ENCODE results near the gene AJAP1.
"Not testable (repeated sequence)": the region's sequence is repeated elsewhere in the genome, so short reads cannot be mapped to it uniquely, and the experiment has no call there.

Gene AJAP1

GRCh38 chr1:4653796-4654725, at the start of gene AJAP1:
Gene AJAP1, plus strand, starts transcription at chr1:4654609. Its CDS starts 817 bp downstream, at chr1:4655426.
- Mint-ChIP-seq H3K4me1 (ENCODE audit: low read depth) (peaks cover 3% of the 10 kb centered on the region), H3K27me3 (ENCODE audit: low read depth) (peaks cover 48% of the 10 kb centered on the region), H3K9me3 (no peaks in the 10 kb centered on the region), H3K36me3 (ENCODE audit: low read depth) (no peaks in the 10 kb centered on the region), H3K27ac (no peak within 1 kb of the TSS), H3K4me3 (no peak within 1 kb of the TSS)

GRCh38 chr1:4605158-4605557, 49.3 kb upstream of the AJAP1 start:
- H3K4me3 Mint-ChIP-seq, result no peak overlapping the region
- peaks cover 7% of the 10 kb centered on the region for H3K9me3 Mint-ChIP-seq
- no peaks in the 10 kb centered on the region for H3K36me3 Mint-ChIP-seq (ENCODE audit: low read depth)
- H3K4me1 Mint-ChIP-seq (ENCODE audit: low read depth), result no peaks in the 10 kb centered on the region
- peaks cover 4% of the 10 kb centered on the region for H3K27me3 Mint-ChIP-seq (ENCODE audit: low read depth)
- H3K27ac Mint-ChIP-seq, result no peak overlapping the region

- H3K4me3 Mint-ChIP-seq, result no peak overlapping the region
- H3K4me1 Mint-ChIP-seq (ENCODE audit: low read depth), result no peaks in the 10 kb centered on the region
- no peak overlapping the region for H3K27ac Mint-ChIP-seq
- H3K27me3 Mint-ChIP-seq (ENCODE audit: low read depth), result peaks cover 2% of the 10 kb centered on the region
- H3K9me3 Mint-ChIP-seq, result peaks cover 18% of the 10 kb centered on the region
- no peaks in the 10 kb centered on the region for H3K36me3 Mint-ChIP-seq (ENCODE audit: low read depth)
Measured at GRCh38 chr1:4611563-4612341, 42.7 kb upstream of the AJAP1 start.

- Mint-ChIP-seq H3K27ac (no peak overlapping the region), H3K27me3 (ENCODE audit: low read depth) (no peaks in the 10 kb centered on the region), H3K4me1 (ENCODE audit: low read depth) (no peaks in the 10 kb centered on the region), H3K36me3 (ENCODE audit: low read depth) (no peaks in the 10 kb centered on the region), H3K9me3 (peaks cover 18% of the 10 kb centered on the region), H3K4me3 (no peak overlapping the region)
Measured at GRCh38 chr1:4612991-4613390, 41.4 kb upstream of the AJAP1 start.

GRCh38 chr1:4613606-4614370, 40.6 kb upstream of the AJAP1 start:
- no peak overlapping the region for H3K4me3 Mint-ChIP-seq

GRCh38 chr1:4614371-4615137, 39.9 kb upstream of the AJAP1 start:
- H3K4me1 Mint-ChIP-seq (ENCODE audit: low read depth), result no peaks in the 10 kb centered on the region
- peaks cover 13% of the 10 kb centered on the region for H3K9me3 Mint-ChIP-seq
- no peak overlapping the region for H3K4me3 Mint-ChIP-seq
- no peaks in the 10 kb centered on the region for H3K36me3 Mint-ChIP-seq (ENCODE audit: low read depth)
- no peak overlapping the region for H3K27ac Mint-ChIP-seq
- H3K27me3 Mint-ChIP-seq (ENCODE audit: low read depth), result no peaks in the 10 kb centered on the region

More at GRCh38 chr1:4613606-4614370, 40.6 kb upstream of the AJAP1 start:
- peaks cover 13% of the 10 kb centered on the region for H3K9me3 Mint-ChIP-seq
- no peaks in the 10 kb centered on the region for H3K4me1 Mint-ChIP-seq (ENCODE audit: low read depth)
- no peaks in the 10 kb centered on the region for H3K27me3 Mint-ChIP-seq (ENCODE audit: low read depth)
- H3K27ac Mint-ChIP-seq, result no peak overlapping the region
- H3K36me3 Mint-ChIP-seq (ENCODE audit: low read depth), result no peaks in the 10 kb centered on the region

- H3K9me3 Mint-ChIP-seq, result peaks cover 11% of the 10 kb centered on the region
Measured at GRCh38 chr1:4615138-4615470, 39.3 kb upstream of the AJAP1 start.

GRCh38 chr1:4615501-4615900, 38.9 kb upstream of the AJAP1 start:
- H3K27me3 Mint-ChIP-seq (ENCODE audit: low read depth), result no peaks in the 10 kb centered on the region
- no peak overlapping the region for H3K27ac Mint-ChIP-seq
- no peaks in the 10 kb centered on the region for H3K4me1 Mint-ChIP-seq (ENCODE audit: low read depth)
- H3K36me3 Mint-ChIP-seq (ENCODE audit: low read depth), result no peaks in the 10 kb centered on the region
- H3K4me3 Mint-ChIP-seq, result no peak overlapping the region
- H3K9me3 Mint-ChIP-seq, result peaks cover 7% of the 10 kb centered on the region

More at GRCh38 chr1:4615138-4615470, 39.3 kb upstream of the AJAP1 start:
- Mint-ChIP-seq H3K4me3 (no peak overlapping the region), H3K36me3 (ENCODE audit: low read depth) (no peaks in the 10 kb centered on the region), H3K4me1 (ENCODE audit: low read depth) (no peaks in the 10 kb centered on the region), H3K27ac (no peak overlapping the region), H3K27me3 (ENCODE audit: low read depth) (no peaks in the 10 kb centered on the region)

- H3K4me1 Mint-ChIP-seq (ENCODE audit: low read depth), result no peaks in the 10 kb centered on the region
- no peaks in the 10 kb centered on the region for H3K27me3 Mint-ChIP-seq (ENCODE audit: low read depth)
- H3K9me3 Mint-ChIP-seq, result no peaks in the 10 kb centered on the region
- H3K4me3 Mint-ChIP-seq, result no peak overlapping the region
- H3K36me3 Mint-ChIP-seq (ENCODE audit: low read depth), result no peaks in the 10 kb centered on the region
- H3K27ac Mint-ChIP-seq, result no peak overlapping the region
Measured at GRCh38 chr1:4616831-4617465, 37.5 kb upstream of the AJAP1 start.

- no peak overlapping the region for H3K4me3 Mint-ChIP-seq
- no peak overlapping the region for H3K27ac Mint-ChIP-seq
- H3K4me1 Mint-ChIP-seq (ENCODE audit: low read depth), result peaks cover 3% of the 10 kb centered on the region
- no peaks in the 10 kb centered on the region for H3K27me3 Mint-ChIP-seq (ENCODE audit: low read depth)
- no peaks in the 10 kb centered on the region for H3K36me3 Mint-ChIP-seq (ENCODE audit: low read depth)
- H3K9me3 Mint-ChIP-seq, result no peaks in the 10 kb centered on the region
Measured at GRCh38 chr1:4617506-4617905, 36.9 kb upstream of the AJAP1 start.

- not testable (repeated sequence) for H3K4me1 Mint-ChIP-seq (ENCODE audit: low read depth); H3K9me3 Mint-ChIP-seq; H3K36me3 Mint-ChIP-seq (ENCODE audit: low read depth); H3K27me3 Mint-ChIP-seq (ENCODE audit: low read depth); H3K4me3 Mint-ChIP-seq; H3K27ac Mint-ChIP-seq
Measured at GRCh38 chr1:4618827-4619226, 35.6 kb upstream of the AJAP1 start.

GRCh38 chr1:4621646-4622045, 32.8 kb upstream of the AJAP1 start:
- Mint-ChIP-seq H3K27ac (no peak overlapping the region), H3K4me3 (no peak overlapping the region), H3K4me1 (ENCODE audit: low read depth) (peaks cover 3% of the 10 kb centered on the region), H3K27me3 (ENCODE audit: low read depth) (no peaks in the 10 kb centered on the region), H3K36me3 (ENCODE audit: low read depth) (no peaks in the 10 kb centered on the region), H3K9me3 (no peaks in the 10 kb centered on the region)

GRCh38 chr1:4622821-4623220, 31.6 kb upstream of the AJAP1 start:
- H3K27me3 Mint-ChIP-seq (ENCODE audit: low read depth), result no peaks in the 10 kb centered on the region

More at GRCh38 chr1:4622821-4623220, 31.6 kb upstream of the AJAP1 start:
- H3K4me1 Mint-ChIP-seq (ENCODE audit: low read depth), result peaks cover 3% of the 10 kb centered on the region
- H3K36me3 Mint-ChIP-seq (ENCODE audit: low read depth), result no peaks in the 10 kb centered on the region
- H3K4me3 Mint-ChIP-seq, result no peak overlapping the region
- H3K27ac Mint-ChIP-seq, result no peak overlapping the region
- no peaks in the 10 kb centered on the region for H3K9me3 Mint-ChIP-seq

Data from T-helper 1 cell treated with Interleukin-12 subunit alpha and Interleukin-12 subunit beta and Interleukin-4 antibody, amounts not matched to agents 30 μg/mL and 1 μg/mL, for 36 hours (primary cell).